Stimulated activated CD8-positive, alpha-beta memory T cell treated with anti-CD3 and anti-CD28 coated beads, Interleukin-15, amount 100 ng/mL, for 1 hour (primary cell): ENCODE results near the gene CST9.
"Not testable (repeated sequence)": the region's sequence is repeated elsewhere in the genome, so short reads cannot be mapped to it uniquely, and the experiment has no call there.

Experiments used
- DNase-seq: peaks from one replicate; pipeline ENCODE4 v3.0.0-alpha.2; 2020; ENCODE audit warnings: low read depth

Gene CST9

GRCh38 chr20:23637282-23638221, 31.8 kb upstream of the CST9 start, which contains the start of gene CST3:
Gene CST3 (minus strand): TSS chr20:23637955. CDS start chr20:23637862, 93 bp downstream.
- DNase-seq: no peak

- no peak for DNase-seq
Measured at GRCh38 chr20:23636908-23637281, 31.2 kb upstream of the CST9 start.

GRCh38 chr20:23636182-23636907, 30.6 kb upstream of the CST9 start:
- no peak for DNase-seq

GRCh38 chr20:23635768-23636090, 30.0 kb upstream of the CST9 start:
- DNase-seq: not testable (repeated sequence)

DNA sequence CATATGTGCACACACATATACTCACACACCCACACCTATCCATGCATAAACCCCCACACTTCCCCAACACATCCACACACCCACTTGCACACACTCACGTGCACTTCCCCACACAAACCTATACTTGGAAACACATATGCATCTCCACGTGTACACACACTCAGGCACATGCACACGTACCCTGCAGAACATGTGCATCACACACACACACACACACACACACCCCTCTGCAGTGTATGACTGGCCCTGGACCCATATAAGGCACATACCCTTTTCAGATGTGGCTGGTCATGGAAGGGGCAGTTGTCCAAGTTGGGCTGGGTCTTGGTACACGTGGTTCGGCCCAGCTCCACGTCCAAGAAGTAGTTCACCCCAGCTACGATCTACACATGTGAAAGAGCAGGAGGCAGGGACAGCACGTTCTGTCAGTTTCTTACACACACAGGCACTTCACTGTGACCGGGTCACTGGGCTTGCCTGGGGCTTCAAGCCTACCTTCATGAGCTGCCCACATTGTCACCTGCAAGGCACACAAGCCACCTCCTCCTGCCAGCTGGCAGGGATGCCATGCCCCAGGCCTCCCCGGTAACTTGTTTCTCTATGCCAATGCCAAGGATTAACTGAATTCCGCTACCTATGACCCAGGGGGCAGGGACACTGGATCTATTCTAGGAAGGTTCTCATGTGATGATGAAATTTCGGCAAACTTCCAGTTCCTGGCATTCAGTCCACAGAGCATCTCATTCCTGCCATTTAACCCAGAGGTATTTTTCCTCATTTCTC, 29.5 kb upstream of the CST9 start:
- DNase-seq: no peak

- no peak for DNase-seq
Measured at GRCh38 chr20:23634044-23634801, 28.5 kb upstream of the CST9 start.

DNA sequence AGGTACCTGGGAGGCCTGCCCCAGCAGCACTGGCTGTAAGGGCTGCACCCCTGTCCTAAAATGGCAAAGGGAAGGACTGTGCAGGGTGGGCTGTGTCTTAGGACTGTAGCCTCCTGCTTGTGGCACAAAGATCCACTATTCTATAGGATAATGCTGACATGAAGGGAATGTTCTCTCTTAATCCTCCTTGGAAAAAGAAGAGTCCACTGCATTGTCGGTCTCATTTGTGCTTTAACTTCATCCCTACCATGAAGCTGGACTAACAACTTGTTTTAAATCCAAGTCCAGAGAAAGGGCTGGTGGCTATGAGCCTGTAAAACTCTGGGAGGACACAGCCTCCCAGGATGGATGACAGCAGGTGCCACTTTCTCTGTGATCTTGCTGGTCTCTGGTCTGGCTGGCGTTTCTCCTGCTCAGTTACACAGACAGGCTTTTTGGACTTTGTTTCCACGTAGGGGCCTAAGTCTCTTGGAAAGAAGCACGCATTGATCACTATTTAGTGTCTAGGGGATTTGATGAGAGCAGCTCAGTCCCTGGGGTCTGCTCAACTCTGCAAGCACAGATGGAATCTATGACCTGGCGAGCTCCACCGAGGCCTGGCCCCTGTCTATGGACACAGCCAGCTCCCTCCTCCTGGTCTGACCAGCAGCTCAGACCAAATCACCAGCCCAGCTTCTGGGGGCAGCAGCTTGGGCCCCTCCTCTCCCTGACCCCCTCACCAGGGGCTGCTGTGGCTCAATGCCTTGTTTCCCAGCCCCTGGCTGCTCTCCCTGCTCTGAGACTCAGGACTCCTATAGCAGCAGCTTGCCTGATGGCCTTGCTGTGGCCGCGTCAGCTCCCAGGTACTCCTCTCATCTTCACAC, 27.2 kb upstream of the CST9 start:
- DNase-seq: no peak

DNA sequence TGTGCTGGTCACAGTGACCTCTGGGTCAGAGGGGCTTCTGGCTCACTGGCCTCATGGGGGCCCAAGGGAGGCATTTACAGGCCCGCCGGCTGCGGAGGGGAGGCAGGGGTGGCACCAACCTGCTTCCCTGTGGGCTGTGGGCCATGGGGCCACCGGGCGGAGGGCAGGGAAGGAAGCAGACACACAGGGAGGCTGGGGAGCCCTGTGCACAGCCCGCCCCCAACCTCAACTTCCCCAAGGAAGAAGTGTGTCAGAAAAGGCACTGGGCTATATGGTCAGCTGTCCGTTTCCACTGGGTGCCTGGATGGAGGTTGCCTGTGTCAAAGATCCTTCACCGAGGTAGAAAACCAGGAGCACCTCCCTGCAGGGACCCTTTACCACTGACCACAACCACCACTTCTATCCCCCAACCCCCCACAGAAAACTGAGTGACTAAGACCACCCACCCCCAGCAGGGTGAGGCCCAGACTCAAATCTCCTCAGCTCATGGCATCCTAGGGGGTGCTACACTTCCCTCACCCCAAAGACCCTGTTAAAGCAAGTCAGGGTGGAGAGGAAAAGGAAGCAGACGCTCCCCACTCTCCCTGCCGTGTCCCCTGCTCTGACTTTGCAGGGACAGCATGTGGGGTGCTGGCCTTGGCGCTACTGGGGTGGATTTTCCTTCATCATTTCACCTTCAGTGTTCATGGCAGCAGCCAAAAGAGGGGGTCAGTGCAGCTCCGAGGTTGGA, 26.4 kb upstream of the CST9 start:
- no peak for DNase-seq

DNA sequence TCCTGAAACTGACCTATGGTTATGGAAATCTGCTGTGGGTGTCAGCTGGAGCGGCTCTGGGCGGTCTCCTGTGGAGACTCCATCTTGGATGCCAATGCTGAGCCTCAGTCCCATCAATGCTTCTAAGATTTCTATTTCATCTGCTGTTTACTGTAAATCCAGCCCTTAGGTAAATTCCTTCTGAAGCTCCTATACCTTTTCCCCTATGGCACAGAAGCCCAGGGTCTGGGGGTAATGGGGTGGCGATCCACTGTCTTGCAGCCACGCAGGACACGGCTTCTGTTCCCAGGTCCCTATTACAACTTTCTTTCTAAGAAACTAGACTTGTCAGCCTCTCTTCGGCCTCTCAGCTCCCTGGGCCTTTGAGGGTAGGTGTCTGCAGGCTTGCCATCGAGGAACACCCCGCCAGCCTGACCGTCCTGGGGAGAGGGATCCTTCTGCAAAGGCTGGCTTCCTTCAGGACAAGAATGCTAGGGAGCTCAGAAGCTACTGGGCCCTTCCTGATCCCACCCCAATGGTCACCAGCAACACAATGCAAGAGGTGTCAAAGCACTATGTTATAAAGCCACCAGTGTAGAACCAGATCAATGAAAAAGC, 25.6 kb upstream of the CST9 start:
- no peak for DNase-seq

- no peak for DNase-seq
Measured at GRCh38 chr20:23630392-23630849, 24.7 kb upstream of the CST9 start.

DNA sequence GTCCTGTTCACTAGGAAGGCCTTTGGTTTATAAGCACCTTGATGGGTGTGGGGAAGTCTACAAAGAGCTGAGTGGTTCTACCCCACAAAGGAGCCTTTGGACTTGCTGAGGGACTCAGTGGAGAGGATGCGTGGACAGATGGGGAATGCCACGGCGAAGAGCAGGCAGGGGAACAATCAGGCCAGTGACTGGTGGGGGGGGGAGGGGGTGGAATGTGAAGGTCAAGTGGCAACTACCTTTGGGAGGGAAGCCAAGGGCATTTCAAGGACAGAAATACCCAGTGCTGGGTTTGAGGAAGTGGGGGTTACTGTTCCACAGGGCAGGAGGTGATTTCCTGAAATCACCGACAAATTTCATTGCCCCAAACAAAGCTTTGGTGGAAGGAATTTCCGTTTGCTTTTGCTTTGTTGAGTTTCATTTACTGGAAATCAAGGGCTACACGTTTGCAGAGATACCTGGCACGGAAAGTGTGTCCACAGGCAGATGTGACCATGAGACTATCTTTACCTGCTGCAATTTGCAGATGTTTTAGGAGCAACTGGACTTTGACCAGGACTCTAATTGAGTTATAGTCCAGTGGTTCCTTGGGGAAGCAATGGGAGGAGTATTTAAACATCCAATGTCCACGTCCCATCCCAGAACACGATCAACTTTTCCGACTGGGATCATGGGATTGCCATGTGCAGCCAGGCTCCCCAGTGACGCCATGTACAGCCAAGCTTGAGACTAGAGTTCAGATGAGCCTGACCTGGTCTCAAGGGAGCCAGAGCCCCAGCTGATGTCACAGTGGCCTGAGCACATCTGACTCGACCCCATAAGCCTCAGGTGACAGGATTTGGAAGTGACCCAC, 24.1 kb upstream of the CST9 start:
- no peak for DNase-seq

GRCh38 chr20:23629017-23629541, 23.4 kb upstream of the CST9 start:
- no peak for DNase-seq

- DNase-seq: no peak
Measured at GRCh38 chr20:23628402-23629016, 22.8 kb upstream of the CST9 start.

GRCh38 chr20:23627501-23627900, 21.8 kb upstream of the CST9 start:
- DNase-seq: no peak

DNA sequence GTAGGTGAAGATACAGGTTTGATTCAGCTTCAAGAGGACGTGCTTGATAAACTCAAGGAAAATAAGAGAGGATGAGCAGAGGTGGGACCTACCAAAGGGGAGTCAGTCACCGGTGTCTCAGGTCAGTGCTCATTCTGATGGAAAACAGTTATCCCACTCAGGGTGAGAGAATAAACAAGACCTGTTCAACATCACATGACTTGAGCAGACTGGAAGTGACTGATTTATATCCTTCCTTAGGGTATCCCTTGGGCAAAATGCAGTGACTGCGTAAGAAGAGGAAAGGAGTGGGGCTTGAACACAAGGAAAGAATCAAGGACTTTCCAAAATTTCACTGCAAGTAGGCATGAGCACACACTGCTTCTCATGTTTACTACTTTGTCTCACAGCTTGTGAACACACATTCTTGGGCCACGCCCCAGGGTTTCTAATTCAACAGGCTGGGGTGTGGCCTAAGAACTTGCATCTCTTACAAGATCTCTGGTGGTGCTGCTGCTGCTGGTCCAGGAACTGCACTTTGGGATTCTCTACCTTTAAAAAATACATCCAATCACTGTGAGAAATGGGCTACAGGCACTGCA, 20.4 kb upstream of the CST9 start:
- no peak for DNase-seq

- no peak for DNase-seq
Measured at GRCh38 chr20:23625236-23625964, 19.7 kb upstream of the CST9 start.

DNA sequence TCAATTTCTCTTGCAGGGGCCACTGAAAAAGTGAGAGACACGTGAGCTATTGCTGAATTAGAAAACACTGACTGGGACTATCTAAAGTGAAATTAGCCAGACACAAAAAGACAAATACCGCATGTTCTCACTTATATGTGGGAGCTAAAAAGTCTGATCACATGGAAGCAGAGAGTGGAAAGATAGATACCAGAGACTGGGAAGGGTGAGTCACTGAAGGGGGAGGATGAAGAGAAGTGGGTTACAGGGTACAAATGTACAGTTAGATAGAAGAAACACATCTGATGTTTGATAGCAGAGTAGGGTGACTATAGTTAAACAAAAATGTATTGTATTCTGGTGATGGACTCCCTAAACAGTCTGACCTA, 18.6 kb upstream of the CST9 start:
- no peak for DNase-seq
